ENCODE measurements around the gene ARSB.

DNA sequence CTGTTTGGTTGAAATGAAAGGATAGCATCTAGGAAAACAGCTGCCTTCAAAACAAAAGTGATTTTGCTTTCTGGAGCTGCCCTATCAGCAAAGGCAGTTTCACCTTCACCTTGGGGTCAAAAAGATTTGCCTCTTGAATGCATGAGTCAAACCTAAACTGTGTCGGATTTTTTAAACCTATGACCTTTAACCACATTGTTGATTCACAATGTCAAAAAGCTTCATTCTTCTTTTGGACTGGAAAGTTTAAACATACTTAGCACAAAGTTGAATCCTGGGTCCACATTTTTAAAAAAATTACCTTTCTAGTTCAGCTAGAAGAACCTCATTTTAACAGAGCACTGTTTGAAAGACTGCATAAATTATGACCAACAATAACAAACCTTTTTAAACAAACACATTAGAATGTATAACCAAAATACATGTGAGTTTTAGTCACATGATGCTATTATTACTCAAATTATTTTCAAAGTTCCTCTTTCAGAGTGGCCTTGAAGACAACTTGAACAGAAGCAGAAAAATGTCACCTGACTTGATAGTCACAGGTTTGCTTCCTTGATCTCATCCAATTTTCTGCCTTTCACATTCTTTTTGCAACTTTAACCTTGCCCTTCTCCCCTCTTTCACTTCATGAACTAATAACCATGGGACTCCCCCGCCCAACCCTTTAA is 226.8 kb downstream of the ARSB start:
- no peak for TF ChIP-seq SIN3A (IDR thresholded peaks at IDR 0.05; ENCODE audit: low read depth, low read length)
- TF ChIP-seq, protein P1, sequence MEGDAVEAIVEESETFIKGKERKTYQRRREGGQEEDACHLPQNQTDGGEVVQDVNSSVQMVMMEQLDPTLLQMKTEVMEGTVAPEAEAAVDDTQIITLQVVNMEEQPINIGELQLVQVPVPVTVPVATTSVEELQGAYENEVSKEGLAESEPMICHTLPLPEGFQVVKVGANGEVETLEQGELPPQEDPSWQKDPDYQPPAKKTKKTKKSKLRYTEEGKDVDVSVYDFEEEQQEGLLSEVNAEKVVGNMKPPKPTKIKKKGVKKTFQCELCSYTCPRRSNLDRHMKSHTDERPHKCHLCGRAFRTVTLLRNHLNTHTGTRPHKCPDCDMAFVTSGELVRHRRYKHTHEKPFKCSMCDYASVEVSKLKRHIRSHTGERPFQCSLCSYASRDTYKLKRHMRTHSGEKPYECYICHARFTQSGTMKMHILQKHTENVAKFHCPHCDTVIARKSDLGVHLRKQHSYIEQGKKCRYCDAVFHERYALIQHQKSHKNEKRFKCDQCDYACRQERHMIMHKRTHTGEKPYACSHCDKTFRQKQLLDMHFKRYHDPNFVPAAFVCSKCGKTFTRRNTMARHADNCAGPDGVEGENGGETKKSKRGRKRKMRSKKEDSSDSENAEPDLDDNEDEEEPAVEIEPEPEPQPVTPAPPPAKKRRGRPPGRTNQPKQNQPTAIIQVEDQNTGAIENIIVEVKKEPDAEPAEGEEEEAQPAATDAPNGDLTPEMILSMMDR (IDR thresholded peaks at IDR 0.05 in 2 of 3, conservative IDR thresholded peaks at IDR 0.05 in 1 of 3; ENCODE audit: control insufficient read depth in 2 of 3, extremely low read depth in 1 of 3, insufficient read depth in 1 of 3, low read depth in 3 of 3, low read length in 3 of 3), result no peak
- TF ChIP-seq, protein P2, sequence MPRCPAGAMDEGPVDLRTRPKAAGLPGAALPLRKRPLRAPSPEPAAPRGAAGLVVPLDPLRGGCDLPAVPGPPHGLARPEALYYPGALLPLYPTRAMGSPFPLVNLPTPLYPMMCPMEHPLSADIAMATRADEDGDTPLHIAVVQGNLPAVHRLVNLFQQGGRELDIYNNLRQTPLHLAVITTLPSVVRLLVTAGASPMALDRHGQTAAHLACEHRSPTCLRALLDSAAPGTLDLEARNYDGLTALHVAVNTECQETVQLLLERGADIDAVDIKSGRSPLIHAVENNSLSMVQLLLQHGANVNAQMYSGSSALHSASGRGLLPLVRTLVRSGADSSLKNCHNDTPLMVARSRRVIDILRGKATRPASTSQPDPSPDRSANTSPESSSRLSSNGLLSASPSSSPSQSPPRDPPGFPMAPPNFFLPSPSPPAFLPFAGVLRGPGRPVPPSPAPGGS (IDR thresholded peaks at IDR 0.05; ENCODE audit: borderline replicate concordance, insufficient read depth, low read depth, low read length, poor library complexity, severe bottlenecking), result peak; percentile 13
- no peak for TF ChIP-seq SREBF1 (IDR thresholded peaks at IDR 0.05; ENCODE audit: low read length)
- no peak for TF ChIP-seq MYC (IDR thresholded peaks at IDR 0.05; ENCODE audit: insufficient read depth, insufficient read length, insufficient replicate concordance, low read length, severe bottlenecking)
- TF ChIP-seq SUZ12 (IDR thresholded peaks at IDR 0.05; ENCODE audit: unreplicated experiment), result no peak
- TF ChIP-seq, protein P3, sequence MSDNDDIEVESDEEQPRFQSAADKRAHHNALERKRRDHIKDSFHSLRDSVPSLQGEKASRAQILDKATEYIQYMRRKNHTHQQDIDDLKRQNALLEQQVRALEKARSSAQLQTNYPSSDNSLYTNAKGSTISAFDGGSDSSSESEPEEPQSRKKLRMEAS (IDR thresholded peaks at IDR 0.05; ENCODE audit: low read depth, low read length), result peak; percentile 38; the same call in 1 of the 2 replicates

Measured in GM12878 (cell line).